GM19463 (cell line): ENCODE results near the gene KIF5C.

Experiments used
- ATAC-seq: cut with Tn5 transposase; IDR thresholded peaks from one replicate; pipeline ENCODE4 v1.9.1; 2021; ENCODE audit warnings: mild to moderate bottlenecking, moderate library complexity; ENCODE audit not compliant: unreplicated experiment

KIF5C gene

DNA sequence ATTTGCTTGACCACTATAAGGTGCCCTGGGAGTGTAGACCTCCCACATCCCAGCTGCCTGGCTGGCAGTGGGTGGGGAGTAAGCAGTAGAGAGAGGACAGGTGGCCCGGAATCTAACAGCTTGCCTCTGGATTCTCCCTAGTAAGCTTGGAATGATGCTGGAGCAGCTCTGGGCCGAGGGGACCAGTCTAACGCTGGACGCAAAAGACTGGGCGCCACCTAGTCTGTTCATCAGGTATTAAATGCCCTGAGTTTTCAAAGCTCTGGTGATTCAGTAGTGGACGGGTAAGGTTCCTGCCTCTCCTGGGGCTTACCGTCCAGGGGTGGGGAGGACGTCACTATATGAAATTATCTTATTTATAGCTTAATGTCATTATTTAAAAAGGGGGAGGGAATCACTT, 162.8 kb downstream of the KIF5C start:
- no peak for ATAC-seq

DNA sequence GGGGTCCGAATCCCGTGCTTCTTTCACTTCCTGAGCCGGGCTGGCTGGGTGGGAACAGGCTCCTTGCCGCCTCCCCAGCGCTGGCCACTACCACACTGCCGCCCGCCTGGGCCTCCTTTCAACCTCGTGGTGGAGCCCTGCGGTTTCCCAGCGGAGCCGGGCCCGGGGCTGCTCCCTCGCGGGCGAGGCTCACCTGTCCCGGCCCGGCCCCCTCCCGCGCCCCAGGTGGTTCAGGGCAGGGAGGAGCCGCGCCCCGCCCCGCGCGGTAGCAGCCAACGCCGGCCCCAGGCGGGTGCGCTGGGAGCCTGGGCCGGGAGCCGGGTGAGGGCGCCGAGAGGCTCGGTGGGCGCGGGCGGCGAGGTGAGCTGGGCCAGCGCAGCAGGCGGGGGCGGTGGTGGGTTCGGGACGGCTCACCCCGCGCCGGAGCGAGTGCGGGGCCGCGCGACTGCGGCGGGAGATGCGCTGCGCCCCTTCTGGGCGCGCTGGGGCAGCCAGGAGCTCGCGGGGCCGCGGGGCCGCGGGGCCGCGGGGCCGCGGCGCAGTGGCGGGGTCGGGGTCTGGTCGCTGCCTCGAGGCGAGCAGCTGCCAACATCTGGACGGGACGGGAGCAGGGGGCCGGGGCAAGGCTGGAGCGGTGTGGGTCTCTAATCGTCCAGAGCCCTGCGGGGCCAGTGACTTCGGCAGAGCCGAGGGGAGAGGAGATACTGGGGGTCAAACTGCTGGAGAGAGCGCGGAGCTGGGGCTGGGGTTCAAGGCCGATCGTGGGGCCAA, 163.6 kb downstream of the KIF5C start, which contains the start of gene LYPD6B:
TSS of gene LYPD6B (plus strand) at position 258 of the 771 bp plus-strand sequence. CDS start 92,250 bp downstream, outside the sequence.
- ATAC-seq = peak; percentile 58

DNA sequence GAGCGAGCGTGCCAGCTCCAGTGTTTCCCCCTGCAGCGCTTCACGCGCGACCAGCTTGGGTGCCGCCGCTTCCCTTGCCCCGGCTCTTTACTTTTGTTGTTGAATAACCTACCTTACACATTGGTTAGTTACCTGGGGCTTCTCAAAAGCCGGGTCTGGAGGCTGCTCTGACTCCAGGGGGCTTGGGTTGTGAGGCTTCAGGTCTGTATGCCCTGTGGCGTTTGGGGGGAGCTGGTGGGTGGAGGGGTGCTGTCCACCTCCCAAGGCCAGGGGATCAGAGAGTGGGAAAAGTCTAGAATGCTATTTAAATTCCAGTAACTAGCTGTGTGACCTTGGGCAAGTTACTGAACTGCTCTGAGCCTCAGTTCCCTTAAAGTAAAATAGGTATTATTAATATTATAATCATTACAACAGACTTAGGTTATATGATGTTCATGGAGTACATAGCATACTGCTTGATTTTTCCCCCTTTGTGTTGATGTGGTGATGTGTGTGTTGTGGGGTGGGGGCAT, 164.2 kb downstream of the KIF5C start:
- ATAC-seq = no peak

DNA sequence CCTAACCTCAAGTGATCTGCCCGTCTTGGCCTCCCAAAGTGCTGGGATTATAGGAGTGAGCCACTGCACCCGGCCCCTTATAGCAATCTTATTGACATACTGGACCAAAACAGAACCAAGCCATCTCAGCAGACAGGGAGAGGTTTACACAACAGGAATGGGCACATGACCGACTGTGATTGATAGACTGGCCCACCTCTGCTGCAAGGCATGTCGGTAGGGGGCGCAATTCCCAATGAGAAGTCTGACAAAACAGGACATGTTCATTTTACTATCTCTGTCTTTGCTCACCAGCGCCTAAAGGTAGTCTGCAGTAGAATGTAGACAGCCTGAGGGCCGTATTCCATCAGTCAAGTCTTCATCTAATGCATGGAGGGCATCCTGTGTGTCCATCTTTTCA, 165.4 kb downstream of the KIF5C start:
- no peak for ATAC-seq

DNA sequence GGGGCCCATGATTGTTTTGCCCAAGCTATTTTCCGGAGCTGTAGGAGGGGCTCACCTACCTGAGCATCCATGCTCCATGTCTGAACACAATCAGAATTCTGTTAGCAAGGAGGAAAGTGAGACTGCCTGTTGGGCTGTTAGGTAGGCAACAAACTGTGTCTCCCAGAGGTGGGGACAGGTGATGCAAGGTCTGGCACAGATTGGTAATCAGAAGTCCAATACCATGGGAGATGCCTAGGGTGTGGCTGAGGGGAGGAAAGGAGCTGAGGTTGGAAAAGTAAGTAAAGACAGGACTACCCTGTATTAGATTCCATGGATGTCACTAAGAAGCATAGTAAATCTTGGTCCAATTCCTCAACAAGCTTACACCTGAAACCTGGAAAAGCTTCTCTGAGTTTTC, 166.5 kb downstream of the KIF5C start:
- ATAC-seq = no peak

DNA sequence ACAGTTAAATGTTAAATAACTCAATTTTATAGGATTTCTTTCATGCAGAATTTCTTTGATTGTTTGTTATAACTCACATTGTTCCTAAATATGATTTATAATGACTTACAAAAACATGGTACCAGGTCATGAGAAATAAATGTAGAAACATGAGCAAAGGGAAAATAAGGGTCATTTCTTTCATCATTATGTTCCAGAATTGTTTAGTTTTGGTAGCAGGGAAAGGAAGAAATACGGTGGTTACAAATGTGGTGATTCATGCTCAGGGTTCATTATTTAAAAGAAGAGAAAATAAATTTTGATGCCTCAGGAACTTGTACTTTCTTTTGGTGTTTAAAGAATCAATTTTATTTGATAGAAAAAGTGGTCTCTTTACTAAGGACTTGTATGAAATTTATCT, 167.9 kb downstream of the KIF5C start:
- ATAC-seq = no peak

DNA sequence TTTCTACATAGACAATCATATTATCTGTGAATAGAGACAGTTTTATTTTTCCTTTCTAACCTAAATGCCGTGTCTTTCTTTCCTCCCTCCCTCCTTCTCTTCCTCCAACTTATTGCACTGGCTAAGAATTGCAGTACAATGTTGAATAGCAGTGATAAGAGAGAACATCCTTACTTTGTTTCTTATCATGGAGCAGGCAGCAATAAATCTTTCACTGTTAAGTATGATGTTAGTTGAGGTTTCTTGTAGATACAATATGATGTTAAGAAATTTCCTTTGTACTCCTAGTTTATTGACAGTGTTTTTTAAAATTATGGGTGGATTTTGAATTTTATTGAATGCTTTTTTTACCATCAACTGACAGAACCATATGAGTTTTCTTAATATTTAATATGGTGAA, 169.5 kb downstream of the KIF5C start:
- no peak for ATAC-seq

DNA sequence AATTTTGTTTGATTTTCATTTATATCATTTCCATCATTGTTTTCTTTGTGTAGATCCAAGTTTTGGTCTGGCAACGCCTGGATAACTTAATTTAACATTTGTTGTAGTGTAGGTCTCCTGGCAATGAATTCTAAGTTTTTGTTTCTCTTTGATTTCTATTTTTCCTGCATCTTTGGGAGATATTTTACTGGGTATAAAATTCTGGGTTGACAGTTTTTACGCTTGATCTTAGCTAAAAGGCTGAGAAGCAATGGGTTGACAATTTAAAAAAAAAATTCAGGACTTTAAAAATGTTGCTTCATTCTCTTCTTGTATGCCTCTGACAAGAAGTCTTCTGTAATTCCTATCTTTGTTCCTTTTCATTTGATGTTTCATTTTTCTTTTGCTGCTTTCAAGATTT, 172.1 kb downstream of the KIF5C start:
- ATAC-seq = no peak

DNA sequence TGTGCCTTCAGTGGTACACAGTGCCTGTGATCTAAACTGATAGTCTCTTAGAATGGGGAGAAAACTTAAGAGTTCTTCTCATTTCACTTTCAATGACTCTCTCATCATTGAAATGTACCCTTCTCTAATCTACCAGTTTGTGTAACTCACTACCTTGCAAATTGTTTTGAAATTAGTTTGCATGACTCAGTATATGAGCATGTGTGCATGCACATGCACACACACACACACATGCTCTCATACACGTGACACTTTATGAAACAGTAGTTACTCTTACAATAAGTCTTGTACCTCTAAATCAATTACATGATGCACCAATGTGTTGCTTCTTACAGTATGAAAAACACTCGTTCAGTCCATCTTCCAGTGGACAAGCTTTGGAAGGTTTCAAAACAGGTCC, 174.1 kb downstream of the KIF5C start:
- ATAC-seq = no peak

DNA sequence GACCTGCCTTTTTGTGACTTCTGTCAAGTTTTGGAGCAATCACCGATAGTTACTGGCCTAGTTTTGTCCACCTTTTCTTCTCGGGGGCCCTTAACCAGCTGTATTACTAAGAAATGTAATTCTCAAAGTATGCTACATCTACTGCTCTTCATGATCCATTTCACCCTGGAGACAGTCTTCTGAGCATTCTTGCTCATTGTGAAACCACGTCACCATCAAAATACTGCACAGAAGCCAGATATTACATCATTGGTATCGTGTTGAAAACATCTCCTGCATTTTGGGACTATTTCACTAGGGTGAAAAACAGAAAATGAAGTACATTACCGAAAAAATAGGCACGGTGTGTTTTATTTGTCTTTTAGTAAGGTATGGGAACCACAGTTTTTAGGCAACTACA, 175.2 kb downstream of the KIF5C start:
- peak; percentile 93 for ATAC-seq

DNA sequence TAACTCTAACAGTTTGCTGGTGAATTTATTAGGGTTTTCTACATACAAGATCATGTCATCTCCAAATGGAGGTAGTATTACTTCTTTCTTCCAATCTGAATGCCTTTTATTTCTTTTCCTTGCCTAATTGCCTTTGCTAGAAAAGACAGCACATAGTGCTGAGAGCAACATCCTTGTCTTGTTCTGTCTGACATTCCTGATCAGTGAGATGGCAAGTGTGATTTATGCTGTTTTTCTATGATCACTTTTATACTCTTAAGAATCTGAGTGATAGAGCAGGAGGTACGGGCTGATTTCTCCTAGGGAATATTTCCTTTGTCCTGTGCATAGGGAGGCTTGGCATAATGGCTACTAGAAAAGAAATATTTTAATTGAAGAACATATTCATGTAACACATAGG, 180.7 kb downstream of the KIF5C start:
- ATAC-seq = no peak

DNA sequence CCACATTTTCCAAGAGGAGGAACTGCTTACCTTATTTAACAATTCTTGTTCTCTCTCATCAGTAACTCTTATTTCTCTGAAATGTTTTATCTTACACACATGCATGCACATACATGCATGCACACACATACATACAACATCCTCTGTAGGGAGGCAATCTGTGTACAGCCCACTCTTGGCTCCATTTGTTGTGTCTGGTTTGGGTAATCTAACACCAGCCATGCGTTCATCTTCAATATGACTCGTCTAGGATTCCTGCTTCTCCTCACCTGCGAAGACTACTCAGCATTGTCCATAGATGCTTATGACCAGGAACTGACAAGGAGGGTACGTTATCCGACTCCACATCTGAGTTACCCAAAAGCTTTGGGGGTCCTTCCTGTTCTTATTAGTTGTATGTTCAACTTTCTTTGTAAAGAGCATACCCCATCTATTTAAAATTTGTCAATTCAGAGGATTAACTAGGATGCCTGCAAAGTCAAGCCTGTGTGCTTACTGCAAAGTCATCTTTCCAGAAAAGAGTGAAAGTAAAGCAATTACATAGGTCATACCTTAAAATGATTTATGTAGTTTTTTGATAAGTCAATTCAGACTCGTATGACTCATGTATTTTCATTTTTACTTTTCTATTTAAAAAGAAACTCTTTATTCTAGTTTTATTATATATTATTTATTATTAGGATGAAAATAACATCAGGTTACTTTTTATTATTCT, 181.7 kb downstream of the KIF5C start:
- no peak for ATAC-seq

DNA sequence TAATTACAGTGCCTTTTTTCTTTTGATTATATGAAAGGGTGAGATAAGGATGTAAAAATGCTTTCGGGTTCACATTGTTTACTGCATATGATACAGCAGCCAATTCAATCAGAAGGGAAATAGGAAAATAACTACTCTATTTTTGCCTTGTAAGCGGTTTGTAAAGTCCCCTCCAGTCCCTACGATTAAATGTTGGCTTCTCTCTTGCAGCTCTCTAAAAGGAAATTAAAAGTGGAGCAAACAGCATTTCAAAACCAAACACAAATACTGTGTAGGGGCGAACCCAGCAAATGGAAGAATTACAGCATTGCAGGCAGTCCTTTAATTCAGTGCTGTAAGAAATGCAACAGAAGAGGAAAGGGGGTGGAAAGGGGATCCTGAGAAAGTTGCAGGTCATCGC, 182.4 kb downstream of the KIF5C start:
- no peak for ATAC-seq

DNA sequence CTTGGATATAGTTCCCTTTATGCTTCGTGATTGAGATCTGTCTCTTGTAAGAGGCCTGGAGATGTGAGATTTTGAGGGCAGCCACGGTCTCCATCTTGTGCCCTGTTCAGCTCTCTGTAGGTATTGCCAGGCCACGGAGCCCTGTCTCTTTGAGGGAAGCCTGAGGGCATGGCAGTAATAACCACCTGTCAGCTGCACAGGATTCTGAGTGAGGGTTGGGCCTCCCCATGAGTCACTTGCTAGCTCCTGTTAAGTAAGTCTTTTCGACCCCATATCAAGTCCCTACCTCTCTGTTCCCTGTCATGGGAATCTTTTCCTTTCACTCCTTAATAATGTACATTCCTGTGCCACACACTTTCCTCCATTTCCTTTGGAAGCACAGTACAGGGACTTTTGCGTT, 183.9 kb downstream of the KIF5C start:
- ATAC-seq = no peak

DNA sequence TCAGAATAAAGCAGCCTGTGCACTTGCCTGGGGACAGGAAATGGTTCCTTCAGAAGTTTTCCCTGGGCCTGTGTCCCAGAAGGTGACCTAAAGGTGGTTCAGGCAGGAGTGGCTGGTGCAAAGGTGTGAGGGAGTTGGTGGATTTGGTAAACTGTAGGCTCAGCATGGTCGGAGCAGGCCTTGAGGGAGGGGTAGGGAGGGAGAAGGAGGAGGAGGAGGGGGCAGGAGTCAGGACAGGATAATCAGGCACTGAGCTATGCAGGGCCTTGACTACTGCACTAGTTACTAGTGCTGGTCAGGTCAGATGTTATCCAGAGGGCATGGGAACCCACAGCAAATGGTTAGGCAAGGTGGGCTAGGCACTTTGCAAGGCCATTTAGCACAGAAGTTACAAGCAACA, 184.8 kb downstream of the KIF5C start:
- no peak for ATAC-seq

DNA sequence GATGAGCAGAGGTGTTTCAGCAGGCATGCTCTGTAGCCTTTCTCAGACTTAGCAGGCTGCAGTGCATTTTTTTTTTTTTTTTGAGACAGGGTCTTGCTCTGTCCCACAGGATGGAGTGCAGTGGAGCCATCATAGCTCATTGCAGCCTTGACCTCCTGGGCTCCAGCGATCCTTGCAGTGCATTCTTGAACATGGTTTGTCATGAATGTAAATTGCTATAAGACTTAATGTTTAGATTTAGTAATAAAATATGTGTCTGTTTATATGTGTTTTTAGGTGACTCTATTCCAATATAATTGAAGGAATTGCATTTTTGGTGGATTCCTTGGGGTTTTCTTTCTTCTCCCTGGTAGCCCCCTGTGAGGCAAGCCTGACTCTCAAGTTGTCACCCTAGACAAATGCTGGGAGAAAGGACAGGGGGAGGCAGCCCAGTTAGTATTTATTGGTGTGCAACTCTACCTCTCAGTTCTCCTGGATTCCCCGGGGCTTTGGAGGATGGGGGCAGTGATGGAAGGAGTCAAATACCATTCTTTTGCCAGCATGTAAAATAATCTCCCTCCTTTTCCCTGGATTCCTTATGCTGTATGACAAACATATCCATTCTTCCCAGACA, 186.2 kb downstream of the KIF5C start:
- ATAC-seq = no peak

DNA sequence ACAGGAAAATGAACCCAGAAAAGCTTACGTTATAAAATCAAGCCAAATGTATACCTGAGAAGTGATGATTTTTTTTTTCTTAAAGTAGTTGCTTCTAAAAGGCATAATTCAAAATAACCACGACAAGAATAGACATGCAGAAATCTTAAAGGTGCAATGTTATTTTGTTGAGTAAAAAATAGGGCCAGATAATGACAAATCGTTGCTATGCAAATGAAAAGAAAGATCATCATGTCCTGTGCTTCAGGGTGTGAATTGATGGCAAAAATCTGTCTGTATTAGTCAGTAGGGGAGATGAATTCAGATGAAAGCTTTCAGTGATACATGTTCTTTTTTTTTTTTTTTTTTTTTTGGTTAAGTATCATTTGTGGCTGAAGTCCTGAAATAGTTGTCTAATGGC, 187.5 kb downstream of the KIF5C start:
- no peak for ATAC-seq

DNA sequence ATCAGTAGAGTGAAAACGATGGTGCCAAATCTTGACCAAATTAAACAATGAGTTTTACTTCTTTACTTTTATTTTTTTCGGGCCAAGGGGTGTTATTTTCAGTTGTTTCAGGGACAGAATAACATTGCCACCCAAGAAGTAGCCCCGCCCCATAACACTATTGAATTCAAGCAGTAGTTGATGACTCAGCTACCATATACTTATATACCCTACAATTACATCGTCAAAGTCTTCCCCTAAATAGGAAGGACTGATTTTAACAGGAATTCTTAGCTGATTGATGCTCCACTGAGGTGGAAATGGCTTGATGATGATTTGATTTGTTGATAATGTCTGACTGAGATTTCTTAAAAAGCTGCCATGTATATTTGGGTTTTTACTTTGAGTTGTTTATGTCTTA, 188.2 kb downstream of the KIF5C start:
- no peak for ATAC-seq

DNA sequence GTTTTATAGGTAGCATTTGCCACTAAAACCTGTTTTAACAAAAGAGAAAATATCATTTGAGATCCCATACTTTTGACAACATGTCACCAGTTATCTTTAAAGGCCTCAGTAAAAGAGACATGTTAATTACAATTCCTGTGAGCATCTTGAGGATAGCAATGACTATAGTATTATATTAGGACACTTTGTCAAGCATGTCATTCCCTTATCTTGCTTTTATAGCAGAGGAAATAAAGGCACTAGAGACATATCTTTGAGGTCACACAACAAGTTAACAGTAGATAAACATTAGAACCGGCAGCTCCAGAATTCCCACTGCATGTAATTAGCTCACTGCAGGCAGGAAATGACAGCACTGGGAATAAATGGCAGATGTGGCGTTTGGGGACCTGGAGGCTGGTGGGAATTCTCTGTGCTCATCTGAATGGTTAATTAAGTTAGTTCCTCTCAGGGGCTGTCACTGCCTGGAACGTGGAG, 189.4 kb downstream of the KIF5C start:
- no peak for ATAC-seq

DNA sequence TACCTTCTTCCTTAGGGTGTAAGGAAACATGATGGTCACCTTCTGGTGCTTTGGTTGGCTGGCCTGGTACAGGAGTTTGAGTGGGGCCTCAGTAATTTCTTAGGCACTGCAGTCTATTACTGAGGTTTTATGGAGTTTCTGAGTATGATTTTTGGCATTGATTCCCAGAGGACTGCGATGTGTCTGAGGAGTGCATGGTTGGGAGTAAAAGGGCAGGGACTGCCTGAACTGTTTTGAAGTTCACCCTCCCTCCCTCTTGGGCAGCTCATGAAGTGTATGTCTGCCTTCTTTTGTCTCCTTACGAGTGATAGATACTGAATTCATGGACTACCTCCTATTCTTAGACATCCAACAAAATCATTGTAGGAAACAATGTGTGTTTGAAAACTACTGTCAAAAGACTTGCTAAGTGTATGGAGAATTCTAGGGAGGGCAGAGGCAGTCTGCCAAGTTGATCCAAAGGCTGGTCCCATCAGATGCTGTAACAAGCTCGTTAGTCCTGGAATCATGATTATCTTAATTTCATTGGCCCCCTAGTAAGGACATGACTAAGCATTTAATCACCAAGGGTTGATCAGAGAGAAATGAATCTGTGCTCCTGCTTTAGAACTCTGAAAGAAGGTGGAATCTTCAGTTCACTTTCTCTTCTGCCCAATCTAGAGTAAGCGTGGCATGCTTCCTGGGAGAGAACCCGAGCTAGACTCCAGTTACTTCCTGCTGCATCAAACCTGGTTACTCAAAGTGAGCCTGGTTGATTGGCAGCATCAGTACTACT, 190.0 kb downstream of the KIF5C start:
- no peak for ATAC-seq
